OCI-LY1 (cell line): ENCODE measurements around the gene MEG3.

Experiments used
- H2AFZ ChIP-seq: fragments of 200-600 bp; sonication (generic), shearing (Covaris generic); 2 replicates; pipeline ENCODE4 v1.6.0; 2014; ENCODE audit warnings: antibody characterized with exemption, mild to moderate bottlenecking, low read length
- H3F3A ChIP-seq: fragments of 200-600 bp; sonication (generic), shearing (Covaris generic); 2 replicates; pipeline ENCODE4 v1.6.0; 2014; ENCODE audit warnings: mild to moderate bottlenecking, antibody characterized with exemption, low read length, moderate library complexity; ENCODE audit not compliant: insufficient read depth
- H3K27ac ChIP-seq: fragments of 200-600 bp; sonication (generic); 2 replicates; pipeline ENCODE4 v1.5.1; 2014; ENCODE audit warnings: low read length, mixed run types, mild to moderate bottlenecking, low read depth; ENCODE audit not compliant: poor library complexity, severe bottlenecking
- H3K27me3 ChIP-seq: fragments of 200-600 bp; sonication (generic); 2 replicates; pipeline ENCODE4 v1.6.0; 2014; ENCODE audit warnings: antibody characterized with exemption, mild to moderate bottlenecking, low read length, moderate library complexity; ENCODE audit not compliant: insufficient read depth
- H3K36me3 ChIP-seq: fragments of 200-600 bp; sonication (generic); 2 replicates; pipeline ENCODE4 v1.6.1; 2014; ENCODE audit warnings: mild to moderate bottlenecking, antibody characterized with exemption, low read length, moderate library complexity, mixed read lengths; ENCODE audit not compliant: insufficient read depth
- H3K4me1 ChIP-seq: fragments of 200-600 bp; sonication (generic); 2 replicates; pipeline ENCODE4 v1.5.1; 2014; ENCODE audit warnings: mild to moderate bottlenecking, low read length, moderate library complexity; ENCODE audit not compliant: insufficient read depth, severe bottlenecking
- H3K4me2 ChIP-seq: fragments of 200-600 bp; sonication (generic), shearing (Covaris generic); 2 replicates; pipeline ENCODE4 v1.6.1; 2014; ENCODE audit warnings: low read length
- H3K4me3 ChIP-seq: fragments of 200-600 bp; sonication (generic); 2 replicates; pipeline ENCODE4 v1.5.1; 2014; ENCODE audit warnings: low read length, low read depth, mild to moderate bottlenecking, mixed read lengths; ENCODE audit not compliant: poor library complexity, severe bottlenecking
- H3K79me2 ChIP-seq: fragments of 200-600 bp; shearing (Covaris generic); 2 replicates; pipeline ENCODE4 v1.6.1; 2016; ENCODE audit warnings: mixed run types, low read length, mixed read lengths; ENCODE audit not compliant: insufficient read depth
- H3K9ac ChIP-seq: fragments of 200-600 bp; sonication (generic), shearing (Covaris generic); 2 replicates; pipeline ENCODE4 v1.6.1; 2014; ENCODE audit warnings: mild to moderate bottlenecking, low read length, mixed read lengths
- H3K9me2 ChIP-seq: fragments of 200-600 bp; sonication (generic), shearing (Covaris generic); 2 replicates; pipeline ENCODE4 v1.6.1; 2014; ENCODE audit warnings: low read depth, mild to moderate bottlenecking, low read length, mixed read lengths
- H3K9me3 ChIP-seq: fragments of 200-600 bp; shearing (Covaris generic); 2 replicates; pipeline ENCODE4 v1.6.1; 2014; ENCODE audit warnings: low read length, mixed read lengths
- H4K20me1 ChIP-seq: fragments of 200-600 bp; sonication (generic), shearing (Covaris generic); 2 replicates; pipeline ENCODE4 v1.6.0; 2016; ENCODE audit warnings: mild to moderate bottlenecking, low read length; ENCODE audit not compliant: insufficient read depth
- CTCF ChIP-seq: fragments of 200-600 bp; sonication (generic), shearing (Covaris generic); IDR thresholded peaks from 2 replicates; pipeline ENCODE4 v1.5.1; 2017; ENCODE audit warnings: mild to moderate bottlenecking, antibody characterized with exemption, low read length, moderate library complexity, mixed read lengths
- EZH2 ChIP-seq: fragments of 200-600 bp; sonication (generic), shearing (Covaris generic); IDR thresholded peaks from 2 replicates; pipeline ENCODE4 v1.8.0; 2017; ENCODE audit warnings: borderline replicate concordance, mixed run types, mild to moderate bottlenecking, antibody characterized with exemption, low read length, moderate library complexity, mixed read lengths

The MEG3 gene

GRCh38 chr14:100896369-100897060 is 70.6 kb downstream of the MEG3 start:
- Histone ChIP-seq H3K9me3 (no peaks in the 10 kb centered on the region), H3K27ac (no peak overlapping the region), H3K9me2 (no peaks in the 10 kb centered on the region), H3K4me2 (no peak overlapping the region), H3K27me3 (no peaks in the 10 kb centered on the region), H4K20me1 (no peaks in the 10 kb centered on the region), H2AFZ (no peak overlapping the region), H3K36me3 (no peaks in the 10 kb centered on the region), H3K4me3 (no peak overlapping the region), H3F3A (no peaks in the 10 kb centered on the region), H3K9ac (no peak overlapping the region), H3K4me1 (no peaks in the 10 kb centered on the region), H3K79me2 (no peaks in the 10 kb centered on the region)
- no peak for TF ChIP-seq EZH2
- TF ChIP-seq CTCF: no peak

- TF ChIP-seq CTCF: no peak
- no peak for TF ChIP-seq EZH2
- Histone ChIP-seq H3K9me2 (no peaks in the 10 kb centered on the region), H3K36me3 (no peaks in the 10 kb centered on the region), H3K9me3 (no peaks in the 10 kb centered on the region), H3K27me3 (no peaks in the 10 kb centered on the region), H2AFZ (no peak overlapping the region), H3K9ac (no peak overlapping the region), H3F3A (no peaks in the 10 kb centered on the region), H3K27ac (no peak overlapping the region), H3K79me2 (no peaks in the 10 kb centered on the region), H3K4me3 (no peak overlapping the region), H4K20me1 (no peaks in the 10 kb centered on the region), H3K4me2 (no peak overlapping the region), H3K4me1 (no peaks in the 10 kb centered on the region)
Measured at GRCh38 chr14:100898465-100898864, 72.5 kb downstream of the MEG3 start.

GRCh38 chr14:100898935-100899883 is 73.3 kb downstream of the MEG3 start:
- no peak overlapping the region for H3K9ac ChIP-seq

More at GRCh38 chr14:100898935-100899883, 73.3 kb downstream of the MEG3 start:
- Histone ChIP-seq H3K9me3 (no peaks in the 10 kb centered on the region), H3K36me3 (no peaks in the 10 kb centered on the region), H3K79me2 (no peaks in the 10 kb centered on the region), H3K4me2 (no peak overlapping the region), H3K4me3 (no peak overlapping the region), H3K27me3 (no peaks in the 10 kb centered on the region), H4K20me1 (no peaks in the 10 kb centered on the region), H3F3A (no peaks in the 10 kb centered on the region), H3K4me1 (no peaks in the 10 kb centered on the region), H3K9me2 (no peaks in the 10 kb centered on the region), H3K27ac (no peak overlapping the region), H2AFZ (no peak overlapping the region)
- TF ChIP-seq EZH2 (no peak), CTCF (no peak)
